HepG2 (cell line): ENCODE results near the gene CHMP1B. TPM values are rescaled to one million over a fixed set of nuclear protein-coding genes. Genes with fewer than 3 reads are reported as not detected.

ENCODE experiments used
- ATAC-seq: fragments of 200-7000 bp; cut with Tn5 transposase; 3 replicates; pipeline ENCODE4 v1.9.1; 2020; ENCODE audit warnings: mild to moderate bottlenecking, moderate library complexity
- BruUV-seq: library from RNA; stranded (reverse); fragments of 400-500 nt; replicated peaks from 2 replicates; lab custom pipeline; 2021; lab: Mats Ljungman, UMichigan
- CTCF ChIA-PET: fragments of 300-600 bp; formaldehyde crosslinking; extraction: SDS; loops from one replicate; lab custom pipeline; 2021; ENCODE audit warnings: low total read pairs, inconsistent platforms, low intra/inter-chr PET ratio; lab: Yijun Ruan, JAX
- POLR2A ChIA-PET: fragments of 350-600 bp; sonication (Branson Sonifier 250); formaldehyde crosslinking; loops from one replicate; lab custom pipeline; 2020; ENCODE audit warnings: antibody characterized with exemption, inconsistent platforms; lab: Yijun Ruan, JAX
- DNase-seq: peaks from one replicate; pipeline ENCODE4 v3.0.0-alpha.2; 2015; ENCODE audit warnings: low spot score
- FAIRE-seq: peaks from 3 replicates; lab custom pipeline; 2011; peaks lifted over from hg19 to GRCh38; lab: Jason Lieb, UNC
- H2AFZ ChIP-seq: one replicate; pipeline ENCODE4 v1.6.1; 2011; ENCODE audit warnings: low read length, inconsistent platforms
- H3K27ac ChIP-seq: fragments of 300-600 bp; 3 replicates; pipeline ENCODE4 v1.8.0; 2011; ENCODE audit warnings: mixed run types, mild to moderate bottlenecking, mixed read lengths, low read length, inconsistent platforms; ENCODE audit not compliant: insufficient read depth; ENCODE audit errors: extremely low read length
- H3K27me3 ChIP-seq, 2 experiments: fragments of 200-600 bp in 1 of 2; 2 replicates in 1 of 2; 3 replicates in 1 of 2; pipeline versions ENCODE4 v1.6.0 to v1.8.0; 2011; ENCODE audit warnings: low read length in 2 of 2, mild to moderate bottlenecking in 2 of 2, moderate library complexity in 2 of 2, inconsistent platforms in 1 of 2; ENCODE audit not compliant: insufficient read depth in 2 of 2, control insufficient read depth in 1 of 2
- H3K36me3 ChIP-seq, 2 experiments: fragments of 200-600 bp in 1 of 2; replicated peaks in 1 of 2; 2 replicates in 1 of 2; 3 replicates in 1 of 2; pipeline versions ENCODE4 v1.5.1 to v1.8.0; 2011; ENCODE audit warnings: low read length in 2 of 2, inconsistent platforms in 1 of 2; ENCODE audit not compliant: insufficient read depth in 2 of 2, control insufficient read depth in 1 of 2
- H3K4me1 ChIP-seq: 2 replicates; pipeline ENCODE4 v1.5.1; 2012; ENCODE audit warnings: low read length, inconsistent platforms; ENCODE audit not compliant: insufficient read depth
- H3K4me2 ChIP-seq: 2 replicates; pipeline ENCODE4 v1.6.0; 2011; ENCODE audit warnings: low read depth, low read length, inconsistent platforms
- H3K4me3 ChIP-seq, 3 experiments: fragments of 200-600 bp in 1 of 3; sonication (generic), shearing (Covaris generic) in 1 of 3; replicated peaks in 1 of 3; 2 replicates each; pipeline ENCODE4 v1.5.1; 2011 to 2016; ENCODE audit warnings: low read length in 3 of 3, inconsistent platforms in 2 of 3, low read depth in 2 of 3, mild to moderate bottlenecking in 2 of 3, control low read depth in 1 of 3, mixed read lengths in 1 of 3; ENCODE audit not compliant: insufficient read depth in 1 of 3
- H3K79me2 ChIP-seq: one replicate; pipeline ENCODE4 v1.6.1; 2011; ENCODE audit warnings: low read length, inconsistent platforms; ENCODE audit not compliant: insufficient read depth
- H3K9ac ChIP-seq: 2 replicates; pipeline ENCODE4 v1.6.0; 2011; ENCODE audit warnings: mild to moderate bottlenecking, low read depth, low read length, inconsistent platforms; ENCODE audit not compliant: insufficient read depth
- H3K9me3 ChIP-seq: 2 replicates; pipeline ENCODE4 v1.5.1; 2012; ENCODE audit warnings: mild to moderate bottlenecking, low read length
- H4K20me1 ChIP-seq: 2 replicates; pipeline ENCODE4 v1.6.0; 2011; ENCODE audit warnings: inconsistent platforms, mild to moderate bottlenecking, low read length, moderate library complexity; ENCODE audit not compliant: insufficient read depth
- KDM2A ChIP-seq: sonication (generic); formaldehyde crosslinking; IDR thresholded peaks from 2 replicates; pipeline ENCODE4 v1.4.0; 2020; ENCODE audit warnings: low read depth, missing genetic modification reagents, borderline replicate concordance
- MBD4 ChIP-seq: IDR thresholded peaks from 2 replicates; pipeline ENCODE4 v1.6.1; 2012; ENCODE audit warnings: low read length, inconsistent platforms, borderline replicate concordance
- POGZ ChIP-seq: sonication (generic); formaldehyde crosslinking; IDR thresholded peaks from 2 replicates; pipeline ENCODE4 v1.4.0; 2020; ENCODE audit warnings: mild to moderate bottlenecking, missing genetic modification reagents
- POLR2G ChIP-seq: fragments of 200-400 bp; formaldehyde crosslinking; IDR thresholded peaks from 2 replicates; pipeline ENCODE4 v1.6.1; 2018; ENCODE audit warnings: mild to moderate bottlenecking, low read depth, low read length, moderate library complexity
- RFX3 ChIP-seq: IDR thresholded peaks from 2 replicates; pipeline ENCODE4 v1.6.1; 2016; ENCODE audit warnings: missing biosample characterization, missing genetic modification reagents
- SP140L ChIP-seq: sonication (generic); formaldehyde crosslinking; IDR thresholded peaks from 2 replicates; pipeline ENCODE4 v1.4.0; 2020; ENCODE audit warnings: missing genetic modification reagents, borderline replicate concordance
- ZBTB3 ChIP-seq: sonication (generic); formaldehyde crosslinking; IDR thresholded peaks from 2 replicates; pipeline ENCODE4 v1.4.0; 2020; ENCODE audit warnings: low read depth, mild to moderate bottlenecking, moderate library complexity, missing genetic modification reagents, borderline replicate concordance
- ZNF7 ChIP-seq: IDR thresholded peaks from 2 replicates; pipeline ENCODE4 v1.6.1; 2016; ENCODE audit warnings: missing biosample characterization, missing genetic modification reagents
- ZNF772 ChIP-seq: sonication (generic); formaldehyde crosslinking; IDR thresholded peaks from 2 replicates; pipeline ENCODE4 v1.5.0; 2020; ENCODE audit warnings: mild to moderate bottlenecking, missing genetic modification reagents
- ZNF891 ChIP-seq: sonication (generic); formaldehyde crosslinking; IDR thresholded peaks from 2 replicates; pipeline ENCODE4 v1.5.0; 2020; ENCODE audit warnings: mild to moderate bottlenecking, missing genetic modification reagents
- ZSCAN21 ChIP-seq: sonication (generic); formaldehyde crosslinking; IDR thresholded peaks from 2 replicates; pipeline ENCODE4 v1.8.0; 2022; ENCODE audit warnings: mild to moderate bottlenecking, missing genetic modification reagents, moderate library complexity, borderline replicate concordance
- WGBS: methylation state at CpG from one replicate; pipeline ENCODE4 v1.1.6; 2017; ENCODE audit warnings: low lambda C conversion rate; 5-methylcytosine and 5-hydroxymethylcytosine counted together
- in situ Hi-C: cut with HindIII; loops from 2 replicates; pipeline ENCODE4 v1.10.0; 2017; ENCODE audit warnings: low pct_unique_long_range_greater_than_20kb; ENCODE audit not compliant: extremely low pct_ligation_motif_present
- intact Hi-C: fragments of 100-400 bp; cut with micrococcal nuclease; formaldehyde crosslinking; loops from one replicate; pipeline ENCODE4 v1.10.0; 2022; ENCODE audit not compliant: unreplicated experiment
- polyA plus RNA-seq, 8 experiments: library from polyadenylated mRNA; depleted of rRNA in 3 of 8; stranded (reverse) in 7 of 8; unstranded in 1 of 8; fragments of >200 nt; fragmentation: Illumina TruSeq in 4 of 8; extraction: Trizol in 4 of 8; gene quantifications; 2 replicates each; pipeline versions ENCODE4 v1.2.1 to v1.2.3, GENCODE V29; 2011 to 2016; ENCODE audit warnings: low read depth in 4 of 8, missing spikeins in 1 of 8, mixed read lengths in 1 of 8; ENCODE audit not compliant: insufficient read depth in 1 of 8
- total RNA-seq, 5 experiments: library from RNA; depleted of rRNA; stranded (reverse); fragments of >200 nt; fragmentation: Illumina TruSeq; extraction: Trizol; gene quantifications; 2 replicates each; pipeline ENCODE4 v1.2.3, GENCODE V29; 2016; ENCODE audit warnings: low read depth in 1 of 5
- TF ChIP-seq, protein P1 (sequence below): sonication (generic); formaldehyde crosslinking; IDR thresholded peaks from 2 replicates; pipeline ENCODE4 v1.5.0; 2020; ENCODE audit warnings: mild to moderate bottlenecking, missing genetic modification reagents, borderline replicate concordance
- TF ChIP-seq, protein P2 (sequence below): sonication (generic); formaldehyde crosslinking; IDR thresholded peaks from 2 replicates; pipeline ENCODE4 v1.5.0; 2020; ENCODE audit warnings: missing genetic modification reagents
- TF ChIP-seq, protein P3 (sequence below): sonication (generic); formaldehyde crosslinking; IDR thresholded peaks from 2 replicates; pipeline ENCODE4 v1.5.0; 2020; ENCODE audit warnings: missing genetic modification reagents
- TF ChIP-seq, protein P4 (sequence below): sonication (generic); formaldehyde crosslinking; IDR thresholded peaks from 2 replicates; pipeline ENCODE4 v1.5.0; 2020; ENCODE audit warnings: mild to moderate bottlenecking, missing genetic modification reagents
- TF ChIP-seq, protein P5 (sequence below): IDR thresholded peaks from 2 replicates; pipeline ENCODE4 v1.6.1; 2016; ENCODE audit warnings: low read depth, control low read depth

The CHMP1B gene
- total and polyA plus RNA-seq, 2 of the 13 experiments (the other 11 are each of a cell fraction or from before 2014, with no cell fraction given), result 18.8 to 20.2 TPM

DNA sequence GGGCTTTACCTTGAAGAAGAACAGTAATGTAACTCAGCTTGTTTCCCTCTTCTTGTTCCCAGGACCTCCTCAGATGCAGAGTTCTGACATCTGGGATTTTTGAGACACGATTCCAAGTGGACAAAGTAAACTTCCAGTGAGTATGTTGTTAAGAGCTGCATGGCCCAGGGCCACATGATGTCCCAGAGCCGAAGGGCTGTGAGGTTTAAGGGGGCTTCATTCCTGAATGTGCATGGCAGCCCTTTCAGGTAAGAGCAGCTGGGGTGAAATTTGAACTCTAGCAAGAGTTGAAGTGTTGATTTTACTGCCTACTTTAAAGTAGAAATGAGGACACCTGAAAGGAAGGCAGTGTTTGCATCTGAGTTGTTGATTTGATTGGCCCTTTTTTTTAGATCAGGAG lies 13.3 kb downstream of the CHMP1B start:
- Histone ChIP-seq H3K27me3 (no peaks in the 10 kb centered on the region), H3K27ac (no peak overlapping the region), H4K20me1 (no peaks in the 10 kb centered on the region), H3K9ac (no peak overlapping the region), H3K4me3 (no peak overlapping the region), H3K4me2 (no peak overlapping the region), H3K79me2 (no peaks in the 10 kb centered on the region), H3K9me3 (no peaks in the 10 kb centered on the region), H2AFZ (no peak overlapping the region), H3K4me1 (peaks cover 36% of the 10 kb centered on the region), H3K36me3 (no peaks in the 10 kb centered on the region)
- DNase-seq (no peak), ATAC-seq (no peak), FAIRE-seq (no peak)
- WGBS, result 51% methylated on average over 2 of the region's 2 CpGs
- in situ Hi-C loops, result no loop called here
- CTCF ChIA-PET, result no interaction called here
- intact Hi-C loops, result no loop called here
- POLR2A ChIA-PET, result no interaction called here
- no TSS peak for BruUV-seq
- TF ChIP-seq ZBTB3 (CRISPR knock-in tag), result no peak
- TF ChIP-seq SP140L (CRISPR knock-in tag), result no peak
- no peak for TF ChIP-seq POGZ (CRISPR knock-in tag)
- TF ChIP-seq, protein P1, sequence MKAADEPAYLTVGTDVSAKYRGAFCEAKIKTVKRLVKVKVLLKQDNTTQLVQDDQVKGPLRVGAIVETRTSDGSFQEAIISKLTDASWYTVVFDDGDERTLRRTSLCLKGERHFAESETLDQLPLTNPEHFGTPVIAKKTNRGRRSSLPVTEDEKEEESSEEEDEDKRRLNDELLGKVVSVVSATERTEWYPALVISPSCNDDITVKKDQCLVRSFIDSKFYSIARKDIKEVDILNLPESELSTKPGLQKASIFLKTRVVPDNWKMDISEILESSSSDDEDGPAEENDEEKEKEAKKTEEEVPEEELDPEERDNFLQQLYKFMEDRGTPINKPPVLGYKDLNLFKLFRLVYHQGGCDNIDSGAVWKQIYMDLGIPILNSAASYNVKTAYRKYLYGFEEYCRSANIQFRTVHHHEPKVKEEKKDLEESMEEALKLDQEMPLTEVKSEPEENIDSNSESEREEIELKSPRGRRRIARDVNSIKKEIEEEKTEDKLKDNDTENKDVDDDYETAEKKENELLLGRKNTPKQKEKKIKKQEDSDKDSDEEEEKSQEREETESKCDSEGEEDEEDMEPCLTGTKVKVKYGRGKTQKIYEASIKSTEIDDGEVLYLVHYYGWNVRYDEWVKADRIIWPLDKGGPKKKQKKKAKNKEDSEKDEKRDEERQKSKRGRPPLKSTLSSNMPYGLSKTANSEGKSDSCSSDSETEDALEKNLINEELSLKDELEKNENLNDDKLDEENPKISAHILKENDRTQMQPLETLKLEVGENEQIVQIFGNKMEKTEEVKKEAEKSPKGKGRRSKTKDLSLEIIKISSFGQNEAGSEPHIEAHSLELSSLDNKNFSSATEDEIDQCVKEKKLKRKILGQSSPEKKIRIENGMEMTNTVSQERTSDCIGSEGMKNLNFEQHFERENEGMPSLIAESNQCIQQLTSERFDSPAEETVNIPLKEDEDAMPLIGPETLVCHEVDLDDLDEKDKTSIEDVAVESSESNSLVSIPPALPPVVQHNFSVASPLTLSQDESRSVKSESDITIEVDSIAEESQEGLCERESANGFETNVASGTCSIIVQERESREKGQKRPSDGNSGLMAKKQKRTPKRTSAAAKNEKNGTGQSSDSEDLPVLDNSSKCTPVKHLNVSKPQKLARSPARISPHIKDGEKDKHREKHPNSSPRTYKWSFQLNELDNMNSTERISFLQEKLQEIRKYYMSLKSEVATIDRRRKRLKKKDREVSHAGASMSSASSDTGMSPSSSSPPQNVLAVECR (CRISPR knock-in tag), result no peak
- TF ChIP-seq ZSCAN21 (CRISPR knock-in tag), result no peak
- no peak for TF ChIP-seq RFX3 (CRISPR knock-in tag)
- TF ChIP-seq ZNF7 (CRISPR knock-in tag), result no peak
- TF ChIP-seq MBD4, result no peak
- TF ChIP-seq, protein P2, sequence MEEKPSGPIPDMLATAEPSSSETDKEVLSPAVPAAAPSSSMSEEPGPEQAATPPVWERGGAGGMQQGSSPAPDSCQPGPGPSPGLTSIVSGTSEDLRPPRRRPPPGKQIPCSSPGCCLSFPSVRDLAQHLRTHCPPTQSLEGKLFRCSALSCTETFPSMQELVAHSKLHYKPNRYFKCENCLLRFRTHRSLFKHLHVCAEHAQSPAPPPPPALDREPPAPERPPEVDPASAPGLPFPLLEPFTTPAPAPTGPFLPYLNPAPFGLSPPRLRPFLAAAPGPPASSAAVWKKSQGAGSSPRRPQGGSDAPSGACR, result no peak
- TF ChIP-seq POLR2G, result no peak
- TF ChIP-seq ZNF772, result no peak
- no peak for TF ChIP-seq KDM2A (CRISPR knock-in tag)
- TF ChIP-seq, protein P3, sequence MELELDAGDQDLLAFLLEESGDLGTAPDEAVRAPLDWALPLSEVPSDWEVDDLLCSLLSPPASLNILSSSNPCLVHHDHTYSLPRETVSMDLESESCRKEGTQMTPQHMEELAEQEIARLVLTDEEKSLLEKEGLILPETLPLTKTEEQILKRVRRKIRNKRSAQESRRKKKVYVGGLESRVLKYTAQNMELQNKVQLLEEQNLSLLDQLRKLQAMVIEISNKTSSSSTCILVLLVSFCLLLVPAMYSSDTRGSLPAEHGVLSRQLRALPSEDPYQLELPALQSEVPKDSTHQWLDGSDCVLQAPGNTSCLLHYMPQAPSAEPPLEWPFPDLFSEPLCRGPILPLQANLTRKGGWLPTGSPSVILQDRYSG, result no peak
- TF ChIP-seq, protein P4, sequence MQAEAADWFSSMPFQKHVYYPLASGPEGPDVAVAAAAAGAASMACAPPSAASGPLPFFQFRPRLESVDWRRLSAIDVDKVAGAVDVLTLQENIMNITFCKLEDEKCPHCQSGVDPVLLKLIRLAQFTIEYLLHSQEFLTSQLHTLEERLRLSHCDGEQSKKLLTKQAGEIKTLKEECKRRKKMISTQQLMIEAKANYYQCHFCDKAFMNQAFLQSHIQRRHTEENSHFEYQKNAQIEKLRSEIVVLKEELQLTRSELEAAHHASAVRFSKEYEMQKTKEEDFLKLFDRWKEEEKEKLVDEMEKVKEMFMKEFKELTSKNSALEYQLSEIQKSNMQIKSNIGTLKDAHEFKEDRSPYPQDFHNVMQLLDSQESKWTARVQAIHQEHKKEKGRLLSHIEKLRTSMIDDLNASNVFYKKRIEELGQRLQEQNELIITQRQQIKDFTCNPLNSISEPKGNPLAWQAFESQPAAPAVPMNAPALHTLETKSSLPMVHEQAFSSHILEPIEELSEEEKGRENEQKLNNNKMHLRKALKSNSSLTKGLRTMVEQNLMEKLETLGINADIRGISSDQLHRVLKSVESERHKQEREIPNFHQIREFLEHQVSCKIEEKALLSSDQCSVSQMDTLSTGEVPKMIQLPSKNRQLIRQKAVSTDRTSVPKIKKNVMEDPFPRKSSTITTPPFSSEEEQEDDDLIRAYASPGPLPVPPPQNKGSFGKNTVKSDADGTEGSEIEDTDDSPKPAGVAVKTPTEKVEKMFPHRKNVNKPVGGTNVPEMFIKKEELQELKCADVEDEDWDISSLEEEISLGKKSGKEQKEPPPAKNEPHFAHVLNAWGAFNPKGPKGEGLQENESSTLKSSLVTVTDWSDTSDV (CRISPR knock-in tag), result no peak
- no peak for TF ChIP-seq ZNF891 (CRISPR knock-in tag)
- TF ChIP-seq, protein P5, sequence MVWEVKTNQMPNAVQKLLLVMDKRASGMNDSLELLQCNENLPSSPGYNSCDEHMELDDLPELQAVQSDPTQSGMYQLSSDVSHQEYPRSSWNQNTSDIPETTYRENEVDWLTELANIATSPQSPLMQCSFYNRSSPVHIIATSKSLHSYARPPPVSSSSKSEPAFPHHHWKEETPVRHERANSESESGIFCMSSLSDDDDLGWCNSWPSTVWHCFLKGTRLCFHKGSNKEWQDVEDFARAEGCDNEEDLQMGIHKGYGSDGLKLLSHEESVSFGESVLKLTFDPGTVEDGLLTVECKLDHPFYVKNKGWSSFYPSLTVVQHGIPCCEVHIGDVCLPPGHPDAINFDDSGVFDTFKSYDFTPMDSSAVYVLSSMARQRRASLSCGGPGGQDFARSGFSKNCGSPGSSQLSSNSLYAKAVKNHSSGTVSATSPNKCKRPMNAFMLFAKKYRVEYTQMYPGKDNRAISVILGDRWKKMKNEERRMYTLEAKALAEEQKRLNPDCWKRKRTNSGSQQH, result no peak
